HG02870 (cell line): Measurements from ENCODE around the gene ADARB2.
"Not testable (repeated sequence)": the region's sequence is repeated elsewhere in the genome, so short reads cannot be mapped to it uniquely, and the experiment has no call there.

Source experiments
- ATAC-seq: cut with Tn5 transposase; IDR thresholded peaks from one replicate; pipeline ENCODE4 v1.9.1; 2021; ENCODE audit warnings: mild to moderate bottlenecking, moderate library complexity; ENCODE audit not compliant: unreplicated experiment

ADARB2 gene

GRCh38 chr10:1416456-1417037 is 320.8 kb downstream of the ADARB2 start:
- no peak for ATAC-seq

- no peak for ATAC-seq
These were observed 322.4 kb downstream of the ADARB2 start for GRCh38 chr10:1414893-1415292.

GRCh38 chr10:1414346-1414745 is 323.0 kb downstream of the ADARB2 start:
- ATAC-seq = not testable (repeated sequence)

- no peak for ATAC-seq
These were observed 323.5 kb downstream of the ADARB2 start for GRCh38 chr10:1413823-1414222.

- no peak for ATAC-seq
These were observed 324.1 kb downstream of the ADARB2 start for GRCh38 chr10:1413256-1413655.

- no peak for ATAC-seq
These were observed 324.7 kb downstream of the ADARB2 start for GRCh38 chr10:1412531-1413189.

GRCh38 chr10:1411956-1412355 is 325.4 kb downstream of the ADARB2 start:
- no peak for ATAC-seq

- no peak for ATAC-seq
These were observed 325.9 kb downstream of the ADARB2 start for GRCh38 chr10:1411451-1411850.

GRCh38 chr10:1410469-1411395 is 326.6 kb downstream of the ADARB2 start:
- no peak for ATAC-seq

- ATAC-seq = no peak
These were observed 327.3 kb downstream of the ADARB2 start for GRCh38 chr10:1410032-1410431.

- no peak for ATAC-seq
These were observed 327.9 kb downstream of the ADARB2 start for GRCh38 chr10:1409392-1409791.

GRCh38 chr10:1408651-1409367 is 328.5 kb downstream of the ADARB2 start:
- ATAC-seq = no peak

- no peak for ATAC-seq
These were observed 330.1 kb downstream of the ADARB2 start for GRCh38 chr10:1406967-1407945.

- ATAC-seq = no peak
These were observed 331.0 kb downstream of the ADARB2 start for GRCh38 chr10:1406132-1406966.

- no peak for ATAC-seq
These were observed 332.7 kb downstream of the ADARB2 start for GRCh38 chr10:1404323-1405260.

- no peak for ATAC-seq
These were observed 333.6 kb downstream of the ADARB2 start for GRCh38 chr10:1403508-1404322.
